GM23248 (cell line): ENCODE data around the gene P2RX4. TPM values are rescaled to one million over a fixed set of nuclear protein-coding genes. Genes with fewer than 3 reads are reported as not detected.

Experiments
- DNase-seq: peaks from one replicate; pipeline ENCODE4 v3.0.0-alpha.2; 2015
- H2AFZ ChIP-seq: fragments of 200-600 bp; sonication (generic); 2 replicates; pipeline ENCODE4 v1.6.1; 2016; ENCODE audit warnings: antibody characterized with exemption
- H3F3A ChIP-seq: fragments of 200-600 bp; sonication (generic); 2 replicates; pipeline ENCODE4 v1.6.1; 2016; ENCODE audit warnings: mild to moderate bottlenecking, antibody characterized with exemption, mixed run types; ENCODE audit not compliant: insufficient read depth
- H3K27ac ChIP-seq: fragments of 200-600 bp; sonication (generic); 2 replicates; pipeline ENCODE4 v1.5.1; 2016; ENCODE audit warnings: mild to moderate bottlenecking
- H3K27me3 ChIP-seq: fragments of 200-600 bp; sonication (generic); replicated peaks from 2 replicates; pipeline ENCODE4 v1.6.1; 2016; ENCODE audit warnings: mild to moderate bottlenecking; ENCODE audit not compliant: insufficient read depth
- H3K36me3 ChIP-seq: fragments of 200-600 bp; sonication (generic); 2 replicates; pipeline ENCODE4 v1.6.1; 2016; ENCODE audit warnings: low read depth, mild to moderate bottlenecking
- H3K4me1 ChIP-seq: fragments of 200-600 bp; sonication (generic); 2 replicates; pipeline ENCODE4 v1.6.1; 2016; ENCODE audit warnings: mild to moderate bottlenecking; ENCODE audit not compliant: insufficient read depth
- H3K4me2 ChIP-seq: fragments of 200-600 bp; sonication (generic); one replicate; pipeline ENCODE4 v1.6.1; 2016; ENCODE audit warnings: mild to moderate bottlenecking; ENCODE audit not compliant: unreplicated experiment
- H3K4me3 ChIP-seq: fragments of 200-600 bp; sonication (generic); 2 replicates; pipeline ENCODE4 v1.5.1; 2016; ENCODE audit warnings: mild to moderate bottlenecking
- H3K79me2 ChIP-seq: fragments of 200-600 bp; sonication (generic); 2 replicates; pipeline ENCODE4 v1.6.1; 2016; ENCODE audit warnings: mild to moderate bottlenecking; ENCODE audit not compliant: insufficient read depth
- H3K9ac ChIP-seq: fragments of 200-600 bp; sonication (generic); 2 replicates; pipeline ENCODE4 v1.6.1; 2016; ENCODE audit warnings: mild to moderate bottlenecking
- H3K9me2 ChIP-seq: fragments of 200-600 bp; sonication (generic); 2 replicates; pipeline ENCODE4 v1.6.1; 2016; ENCODE audit warnings: mixed run types, mild to moderate bottlenecking, moderate library complexity; ENCODE audit not compliant: insufficient read depth
- H3K9me3 ChIP-seq: fragments of 200-600 bp; sonication (generic); one replicate; pipeline ENCODE4 v1.6.1; 2017; ENCODE audit warnings: low read depth
- H4K20me1 ChIP-seq: fragments of 200-600 bp; sonication (generic); 2 replicates; pipeline ENCODE4 v1.6.0; 2016; ENCODE audit not compliant: insufficient read depth
- EZH2 ChIP-seq: fragments of 200-600 bp; sonication (generic); IDR thresholded peaks from 2 replicates; pipeline ENCODE4 v1.6.1; 2018; ENCODE audit warnings: antibody characterized with exemption, mild to moderate bottlenecking; ENCODE audit not compliant: insufficient read depth, poor library complexity, severe bottlenecking
- EZH2phosphoT487 ChIP-seq: fragments of 200-600 bp; sonication (generic); IDR thresholded peaks from 2 replicates; pipeline ENCODE4 v1.6.1; 2018; ENCODE audit warnings: antibody characterized with exemption, moderate library complexity, mild to moderate bottlenecking, low read depth; ENCODE audit not compliant: insufficient read depth
- WGBS, 2 experiments: methylation state at CpG; one replicate each; pipeline ENCODE4 v1.1.6; 2015 to 2017; ENCODE audit warnings: low lambda C conversion rate in 2 of 2, low coverage in 1 of 2; ENCODE audit errors: missing lambda C conversion rate in 2 of 2; 5-methylcytosine and 5-hydroxymethylcytosine counted together
- in situ Hi-C: fragments of 300-500 bp; cut with MboI; formaldehyde crosslinking; loops from 2 replicates; pipeline ENCODE4 v1.15.0; 2020
- polyA plus RNA-seq: library from polyadenylated mRNA; unstranded; fragments of >200 nt; fragmentation: Nextera tagmentation; extraction: Ambion mirVana; gene quantifications from 2 replicates; pipeline ENCODE4 v1.2.1, GENCODE V29; 2016
- total RNA-seq: library from RNA; depleted of rRNA; stranded (reverse); fragments of >200 nt; shearing (Covaris generic); gene quantifications from 2 replicates; pipeline ENCODE4 v1.2.3, GENCODE V29; 2014

P2RX4 gene
- total and polyA plus RNA-seq, 2 experiments from 2014 or later: 18.5 to 27.9 TPM

- no peak overlapping the region for H3K4me2 ChIP-seq
- 91 to 93% methylated on average over 12 of the region's 12 CpGs for WGBS, 2 experiments
- no peaks in the 10 kb centered on the region for H3K9me3 ChIP-seq
- H3K79me2 ChIP-seq: no peaks in the 10 kb centered on the region
- H3K4me3 ChIP-seq: no peak overlapping the region
- H3K27ac ChIP-seq: no peak overlapping the region
- no peak overlapping the region for H2AFZ ChIP-seq
- in situ Hi-C loops: no loop called here
- no peak overlapping the region for H3K9ac ChIP-seq
- no peaks in the 10 kb centered on the region for H3K4me1 ChIP-seq
- no peaks in the 10 kb centered on the region for H3K9me2 ChIP-seq
- H4K20me1 ChIP-seq: no peaks in the 10 kb centered on the region
- TF ChIP-seq EZH2 (no peak), EZH2phosphoT487 (no peak)
- DNase-seq: no peak
- H3K36me3 ChIP-seq: no peaks in the 10 kb centered on the region
- H3F3A ChIP-seq: no peaks in the 10 kb centered on the region
- H3K27me3 ChIP-seq: no peaks in the 10 kb centered on the region
Measured at GRCh38 chr12:121230538-121230907, 20.6 kb downstream of the P2RX4 start.

- Histone ChIP-seq H2AFZ (no peak overlapping the region), H3K9ac (no peak overlapping the region), H3K79me2 (no peaks in the 10 kb centered on the region), H3K4me3 (no peak overlapping the region), H3K4me2 (no peak overlapping the region), H3K4me1 (no peaks in the 10 kb centered on the region), H4K20me1 (no peaks in the 10 kb centered on the region), H3K9me2 (no peaks in the 10 kb centered on the region), H3K27ac (no peak overlapping the region), H3K36me3 (no peaks in the 10 kb centered on the region), H3K27me3 (no peaks in the 10 kb centered on the region), H3F3A (no peaks in the 10 kb centered on the region), H3K9me3 (no peaks in the 10 kb centered on the region)
- WGBS, 2 experiments: 78% methylated on average over 16 of the region's 16 CpGs
- TF ChIP-seq EZH2phosphoT487 (no peak), EZH2 (no peak)
- DNase-seq: no peak
- in situ Hi-C loops: no loop called here
Measured at GRCh38 chr12:121232163-121232562, 22.2 kb downstream of the P2RX4 start.

GRCh38 chr12:121232977-121233627, 23.2 kb downstream of the P2RX4 start:
- Histone ChIP-seq H2AFZ (no peak overlapping the region), H3K36me3 (no peaks in the 10 kb centered on the region), H3F3A (no peaks in the 10 kb centered on the region), H3K4me1 (no peaks in the 10 kb centered on the region), H3K27ac (no peak overlapping the region), H3K9ac (no peak overlapping the region), H3K79me2 (no peaks in the 10 kb centered on the region), H3K4me2 (no peak overlapping the region), H4K20me1 (no peaks in the 10 kb centered on the region), H3K9me2 (no peaks in the 10 kb centered on the region), H3K4me3 (no peak overlapping the region), H3K27me3 (no peaks in the 10 kb centered on the region), H3K9me3 (no peaks in the 10 kb centered on the region)
- in situ Hi-C loops: no loop called here
- no peak for TF ChIP-seq EZH2
- DNase-seq: no peak
- WGBS, 2 experiments: 85 to 89% methylated on average over 14 of the region's 14 CpGs

GRCh38 chr12:121233628-121234020, 23.7 kb downstream of the P2RX4 start:
- Histone ChIP-seq H3K9me2 (no peaks in the 10 kb centered on the region), H3K9ac (no peak overlapping the region), H3K27me3 (no peaks in the 10 kb centered on the region), H3K4me3 (no peak overlapping the region), H3K27ac (no peak overlapping the region), H3K9me3 (no peaks in the 10 kb centered on the region), H2AFZ (no peak overlapping the region), H3K4me2 (no peak overlapping the region), H4K20me1 (no peaks in the 10 kb centered on the region), H3K4me1 (no peaks in the 10 kb centered on the region), H3F3A (no peaks in the 10 kb centered on the region), H3K79me2 (no peaks in the 10 kb centered on the region), H3K36me3 (no peaks in the 10 kb centered on the region; the same call in 1 of the 2 replicates)
- in situ Hi-C loops: no loop called here
- TF ChIP-seq EZH2phosphoT487 (no peak), EZH2 (no peak)
- WGBS, 2 experiments: 75 to 77% methylated on average over 11 of the region's 11 CpGs
- DNase-seq: no peak

- no peaks in the 10 kb centered on the region for H3K9me2 ChIP-seq
- TF ChIP-seq EZH2: no peak
- no peak overlapping the region for H3K4me2 ChIP-seq
- no peaks in the 10 kb centered on the region for H4K20me1 ChIP-seq
- H3K79me2 ChIP-seq: no peaks in the 10 kb centered on the region
- no peak overlapping the region for H3K27ac ChIP-seq
- in situ Hi-C loops: no loop called here
- H3K36me3 ChIP-seq: peaks cover 7% of the 10 kb centered on the region; the same call in 1 of the 2 replicates
- no peak overlapping the region for H3K4me3 ChIP-seq
- DNase-seq: no peak
- no peaks in the 10 kb centered on the region for H3K27me3 ChIP-seq
- no peaks in the 10 kb centered on the region for H3K9me3 ChIP-seq
- WGBS, 2 experiments: 87 to 90% methylated on average over 9 of the region's 9 CpGs
- H3F3A ChIP-seq: no peaks in the 10 kb centered on the region
- no peaks in the 10 kb centered on the region for H3K4me1 ChIP-seq
- H2AFZ ChIP-seq: no peak overlapping the region
- no peak overlapping the region for H3K9ac ChIP-seq
Measured at GRCh38 chr12:121236776-121237175, 26.8 kb downstream of the P2RX4 start.
